GM18520 (cell line): Measurements from ENCODE around the gene GNB1L.

Experiments used
- ATAC-seq: cut with Tn5 transposase; IDR thresholded peaks from one replicate; pipeline ENCODE4 v1.9.1; 2021; ENCODE audit not compliant: unreplicated experiment

Gene GNB1L

DNA sequence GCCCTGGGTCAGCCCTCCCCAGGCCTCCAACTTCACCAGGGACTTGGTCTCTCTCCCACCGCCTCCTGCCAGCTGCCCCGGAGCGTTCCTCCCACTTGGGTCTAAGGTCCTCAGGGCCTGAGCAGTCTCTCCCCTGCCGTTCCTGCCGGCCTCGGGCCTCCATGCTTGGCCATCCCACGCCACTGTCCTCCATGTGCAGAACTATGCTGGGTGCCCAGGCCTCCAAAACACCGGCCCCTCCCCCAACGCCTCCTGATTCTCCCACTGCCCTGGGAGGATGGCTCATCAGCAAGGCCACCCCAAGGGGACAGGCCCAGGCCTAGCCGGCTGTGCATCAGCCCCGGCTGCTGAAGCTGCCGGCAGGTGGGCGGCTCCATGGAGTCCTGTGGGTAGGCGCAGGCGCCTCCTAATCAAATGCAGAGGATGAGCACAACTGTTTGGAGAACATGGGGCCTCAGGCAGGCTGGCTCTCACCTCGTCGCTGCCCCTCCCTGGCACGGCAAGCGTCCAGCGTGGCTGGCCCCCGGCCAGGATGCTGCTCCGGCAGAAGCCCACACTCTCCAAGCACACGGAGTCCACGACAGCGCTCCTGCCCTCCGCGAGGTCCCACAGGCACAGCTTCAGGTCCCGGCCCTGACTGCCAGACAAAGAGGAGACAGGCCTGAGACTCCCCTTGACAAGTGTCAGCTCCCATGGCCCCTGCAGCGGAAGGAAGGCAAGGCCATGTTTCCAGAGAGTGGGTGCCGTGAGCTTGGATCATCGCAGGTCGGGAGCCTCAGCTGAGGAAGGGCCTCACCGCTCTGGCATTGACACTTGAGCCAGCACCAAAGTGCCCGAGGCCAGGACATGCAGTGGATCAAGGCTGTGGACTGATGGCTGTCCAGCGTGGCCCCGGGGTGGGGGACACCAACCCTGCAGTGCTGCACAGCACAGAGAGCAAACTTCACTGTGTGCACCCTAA is 42.6 kb downstream of the GNB1L start:
- ATAC-seq = no peak

DNA sequence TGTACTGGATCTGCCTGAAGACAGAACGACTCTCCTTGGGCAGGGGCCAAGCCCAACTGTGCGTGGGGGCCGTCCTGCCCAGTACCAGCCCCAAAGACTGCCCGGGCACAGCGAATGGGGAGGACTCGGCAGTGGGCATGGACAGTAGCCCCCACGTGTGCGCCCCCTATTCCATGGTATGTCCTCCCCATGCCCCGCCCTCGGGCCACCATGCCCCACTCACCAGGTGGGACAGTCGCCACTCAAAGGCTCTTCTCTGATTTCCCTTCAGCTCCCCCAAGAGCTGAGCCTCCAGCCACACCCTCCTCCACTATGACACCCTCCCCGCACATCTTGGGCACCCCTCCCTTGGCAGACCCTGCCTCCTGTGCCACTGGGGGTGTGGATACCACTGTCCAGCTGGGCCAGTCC is 43.5 kb downstream of the GNB1L start:
- ATAC-seq = no peak

DNA sequence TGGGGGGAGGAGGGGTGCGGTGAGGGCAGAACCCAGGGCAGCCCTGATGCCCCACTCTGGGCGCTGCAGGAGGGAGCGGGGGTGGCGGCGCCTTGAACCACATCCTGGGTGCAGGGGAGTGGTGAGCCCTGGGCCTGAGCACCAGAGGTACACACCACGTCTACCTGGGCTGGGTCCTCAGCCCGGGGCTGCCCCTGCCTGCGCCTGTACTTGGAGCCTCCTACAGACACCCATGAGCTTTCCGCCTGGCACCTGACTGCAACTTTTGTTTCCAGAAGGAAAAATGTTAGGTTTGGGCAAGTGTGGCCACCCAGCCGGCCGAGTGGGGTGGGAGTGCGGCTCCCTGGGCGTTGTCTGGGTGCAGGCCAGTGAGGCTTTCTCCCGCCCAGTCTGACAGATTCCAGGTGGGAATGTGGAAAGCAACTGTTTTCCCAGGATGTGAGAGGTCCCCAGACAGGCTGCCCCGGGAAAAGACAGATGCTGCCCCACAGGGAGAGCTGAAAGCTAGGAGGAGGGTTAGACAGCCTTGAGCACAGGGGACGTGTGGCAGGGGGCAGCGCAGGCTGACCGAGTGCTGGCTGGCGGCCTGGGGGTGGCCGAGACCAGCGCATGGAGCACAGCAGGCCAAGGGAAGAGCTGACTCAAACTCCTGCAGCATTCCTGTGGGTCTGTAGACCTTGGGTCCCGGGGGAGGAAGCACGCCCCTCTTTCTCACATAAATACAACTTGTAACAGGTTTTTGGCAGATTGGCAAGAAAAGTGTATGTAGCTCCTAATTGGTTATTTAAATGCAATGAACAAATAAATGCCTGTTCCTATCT is 44.1 kb downstream of the GNB1L start:
- ATAC-seq = no peak

DNA sequence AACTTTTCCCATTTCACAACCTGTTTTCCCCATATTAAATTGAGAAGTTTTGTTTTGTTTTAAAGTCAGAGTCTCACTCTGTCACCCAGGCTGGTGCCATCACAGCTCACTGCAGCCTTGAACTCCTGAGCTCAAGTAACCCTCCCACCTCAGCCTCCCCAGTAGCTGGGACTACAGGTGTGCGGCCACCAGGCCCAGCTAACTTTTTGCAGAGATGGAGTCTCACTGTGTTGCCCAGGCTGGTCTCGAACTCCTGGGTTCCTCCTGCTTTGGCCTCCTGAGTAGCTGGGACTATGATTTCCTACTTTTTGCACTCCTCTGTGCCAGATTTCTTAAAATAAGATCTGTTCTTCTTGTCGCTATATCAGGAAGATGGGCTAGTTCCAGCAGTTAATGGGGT is 44.9 kb downstream of the GNB1L start:
- no peak for ATAC-seq

DNA sequence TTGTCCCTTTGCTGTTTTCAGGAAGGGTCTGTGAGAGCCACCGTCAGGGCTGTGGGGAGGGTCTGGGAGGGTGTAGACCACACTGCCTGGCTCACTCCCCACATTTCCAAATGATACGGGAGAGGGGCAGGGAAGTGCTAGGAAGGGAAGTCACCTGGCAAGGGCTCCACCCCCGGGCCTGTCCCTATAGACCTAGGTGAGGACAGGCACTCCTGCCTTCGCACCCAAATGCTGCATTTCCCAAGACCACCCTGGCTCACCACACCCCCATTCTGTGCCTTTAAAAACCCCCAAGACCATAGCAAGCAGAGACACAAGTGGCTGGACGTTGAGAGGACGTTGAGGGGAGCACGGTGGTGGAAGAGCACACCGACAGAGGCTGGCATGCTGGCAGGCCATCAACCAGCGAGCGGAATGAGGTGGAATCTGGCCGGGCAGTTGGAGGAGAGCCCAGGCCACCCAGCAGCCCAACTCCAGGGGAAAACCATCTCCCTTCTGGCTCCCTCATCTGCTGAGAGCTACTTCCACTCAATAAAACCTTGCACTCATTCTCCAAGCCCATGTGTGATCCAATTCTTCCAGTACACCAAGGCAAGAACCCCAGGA is 45.7 kb downstream of the GNB1L start:
- no peak for ATAC-seq

DNA sequence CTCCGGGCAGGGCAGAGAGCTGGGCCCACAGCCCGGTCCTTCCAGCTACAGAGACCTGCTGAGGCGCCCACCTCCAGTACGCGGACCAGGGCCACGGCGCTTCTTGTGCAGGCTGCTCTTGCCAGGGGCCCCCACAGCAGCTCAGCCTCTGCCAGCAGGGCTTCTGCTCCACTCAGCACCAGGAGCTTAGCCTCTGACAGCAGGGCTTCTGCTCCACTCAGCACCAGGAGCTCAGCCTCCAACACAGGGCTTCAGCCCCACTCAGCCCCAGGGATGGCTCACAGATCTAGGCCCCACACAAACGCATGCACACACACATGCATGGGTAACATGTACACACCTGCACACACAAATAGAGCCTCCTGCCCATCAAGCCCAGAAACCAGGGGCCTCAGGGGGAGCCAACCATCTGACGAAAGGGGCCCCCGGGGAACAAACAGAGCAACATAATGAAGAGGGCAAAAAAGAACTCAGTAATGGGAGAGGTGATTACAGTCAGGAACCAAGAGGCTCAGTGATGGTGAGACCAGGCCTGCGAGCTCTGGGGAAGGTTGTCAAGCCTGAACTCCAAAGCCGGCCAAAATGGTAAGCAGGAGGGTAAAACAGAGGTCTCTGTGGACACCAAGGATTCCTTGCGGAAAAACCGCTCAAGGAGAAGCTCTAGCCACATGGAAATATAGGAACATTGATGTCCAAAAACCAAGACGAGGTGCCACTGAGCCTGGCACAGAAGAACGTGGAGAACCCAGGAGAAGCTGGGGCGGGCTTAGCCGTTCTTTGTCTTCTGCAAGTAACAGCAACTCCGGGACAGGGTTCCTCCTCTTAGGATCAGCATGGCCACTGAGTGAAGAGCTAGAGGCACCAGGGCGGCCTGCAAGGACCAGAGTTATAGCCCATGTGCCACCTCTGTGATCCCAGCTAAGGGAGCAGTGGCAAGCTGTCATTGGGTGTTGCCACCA is 46.5 kb downstream of the GNB1L start:
- no peak for ATAC-seq

DNA sequence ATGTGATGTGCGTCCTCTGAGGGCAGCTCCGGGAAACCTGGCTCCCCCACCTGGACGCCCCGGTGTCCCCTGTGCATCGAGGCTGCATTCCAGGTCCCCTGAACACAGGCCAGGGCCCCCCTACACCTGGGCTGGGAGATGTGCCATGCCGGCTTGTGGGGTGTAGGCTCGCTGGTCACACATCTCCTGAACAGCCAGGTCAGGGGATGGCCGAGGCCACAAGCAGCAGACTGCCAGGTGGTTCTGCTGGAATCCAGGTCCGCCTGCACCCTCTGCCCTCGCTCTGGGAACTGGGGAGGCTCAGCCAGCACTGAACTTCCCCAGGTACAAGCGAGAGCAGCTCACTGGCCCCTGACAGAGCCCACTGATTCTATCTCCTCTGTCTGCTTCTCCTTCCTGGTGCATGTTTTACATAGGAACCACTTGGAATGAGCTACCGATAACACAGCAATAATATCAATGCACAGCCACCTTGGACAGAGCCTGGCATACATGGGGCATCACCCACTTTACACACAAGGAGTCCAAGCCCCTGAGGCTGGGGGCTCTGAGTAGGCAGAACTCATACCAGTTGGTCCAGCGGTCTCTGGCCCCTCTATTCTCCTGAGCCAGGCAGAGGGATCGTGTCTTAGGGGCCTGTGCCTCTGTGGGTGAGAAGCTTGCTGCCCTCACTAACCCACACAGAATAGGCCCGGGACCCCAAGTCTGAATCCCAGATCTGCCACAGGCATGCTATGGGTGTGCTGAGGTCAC is 47.3 kb downstream of the GNB1L start:
- ATAC-seq = no peak

DNA sequence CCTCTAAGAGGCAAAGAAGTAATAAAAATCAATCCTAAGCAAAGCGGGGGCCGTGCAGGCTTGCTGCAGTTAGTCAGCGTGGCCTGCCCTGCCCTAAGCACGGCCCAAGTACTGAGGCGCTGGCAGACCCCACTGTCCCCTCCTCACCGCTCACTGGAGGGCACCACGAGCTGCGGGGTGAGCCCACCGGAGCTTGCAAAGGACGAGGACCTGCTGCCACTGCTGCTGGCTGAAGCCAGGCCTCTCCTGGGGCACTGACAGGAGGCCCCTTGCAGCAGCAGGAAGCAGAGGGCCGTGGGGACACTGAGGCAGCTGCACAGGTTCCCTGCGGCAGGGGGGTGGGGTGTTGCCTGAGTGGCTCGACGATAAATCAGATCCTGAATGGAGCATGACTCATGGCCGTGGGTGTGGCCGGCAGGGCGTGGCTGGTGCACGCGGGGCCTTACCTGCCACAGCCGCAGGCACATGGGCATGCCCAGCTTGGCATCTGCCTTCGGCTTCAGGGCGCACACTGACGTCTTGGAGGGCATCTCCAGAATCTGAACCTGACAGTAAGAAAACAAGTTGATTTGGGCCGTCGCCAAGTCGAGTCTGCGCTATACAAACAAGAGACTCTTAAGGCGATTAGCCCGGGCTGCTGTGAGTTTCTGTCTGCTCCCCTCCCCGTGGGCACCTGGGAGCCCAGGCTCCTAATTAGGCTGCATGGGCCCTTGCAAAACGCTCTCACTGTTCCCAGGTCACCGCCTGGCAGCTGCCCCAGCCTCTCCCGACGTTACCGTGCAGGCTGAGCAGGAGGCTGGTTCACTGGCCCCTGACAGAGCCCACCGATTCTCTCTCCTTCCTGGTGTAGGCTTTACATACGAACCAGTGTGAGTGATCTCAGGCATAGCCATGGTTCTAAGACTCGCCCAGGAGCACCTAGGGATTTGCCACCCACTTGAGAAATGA is 48.2 kb downstream of the GNB1L start:
- no peak for ATAC-seq

DNA sequence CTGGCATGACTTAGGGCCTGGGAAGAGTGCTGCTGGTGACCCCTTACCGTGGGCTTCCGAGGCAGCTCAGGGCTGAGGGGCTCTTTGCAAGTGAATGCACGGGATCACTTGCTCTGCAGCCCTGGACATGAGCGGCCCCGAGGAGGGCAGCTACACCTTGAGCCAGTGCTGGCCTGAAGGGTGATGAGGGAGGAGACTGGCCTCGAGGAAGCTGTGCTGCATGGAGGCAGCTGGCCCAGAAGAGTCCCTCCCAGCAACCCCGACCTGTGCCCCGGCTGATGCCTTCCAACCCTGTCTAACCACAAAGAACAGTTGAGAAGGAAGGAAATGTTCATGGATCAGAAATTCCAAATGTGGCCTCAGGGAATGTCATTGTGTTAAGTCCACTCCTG is 48.9 kb downstream of the GNB1L start:
- no peak for ATAC-seq

DNA sequence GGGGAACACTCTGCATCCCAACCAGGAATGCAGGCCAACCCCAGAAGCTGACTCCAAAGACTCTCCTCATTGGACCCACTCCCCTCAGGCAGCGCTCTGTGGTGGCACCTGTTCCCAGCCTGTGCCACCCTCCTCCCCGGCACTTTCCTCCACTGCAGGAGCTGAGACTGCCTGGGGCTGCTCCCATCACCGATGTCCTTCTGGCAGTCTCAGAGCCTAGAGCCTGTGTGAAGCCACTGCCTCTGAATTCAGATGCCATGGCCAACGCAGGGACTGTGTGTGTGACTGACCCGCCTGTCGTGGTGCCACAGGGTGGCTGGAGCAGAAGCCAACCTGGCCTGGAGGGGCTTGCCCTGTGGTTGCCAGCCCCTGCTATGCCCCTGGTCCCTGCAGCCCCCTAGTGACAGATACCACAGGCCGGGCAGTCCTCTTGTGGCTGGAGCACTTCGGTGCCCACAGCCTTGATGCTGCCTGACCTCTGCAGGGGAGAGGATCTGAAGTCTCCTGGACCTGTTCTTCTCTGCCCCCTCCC is 50.9 kb downstream of the GNB1L start:
- no peak for ATAC-seq

DNA sequence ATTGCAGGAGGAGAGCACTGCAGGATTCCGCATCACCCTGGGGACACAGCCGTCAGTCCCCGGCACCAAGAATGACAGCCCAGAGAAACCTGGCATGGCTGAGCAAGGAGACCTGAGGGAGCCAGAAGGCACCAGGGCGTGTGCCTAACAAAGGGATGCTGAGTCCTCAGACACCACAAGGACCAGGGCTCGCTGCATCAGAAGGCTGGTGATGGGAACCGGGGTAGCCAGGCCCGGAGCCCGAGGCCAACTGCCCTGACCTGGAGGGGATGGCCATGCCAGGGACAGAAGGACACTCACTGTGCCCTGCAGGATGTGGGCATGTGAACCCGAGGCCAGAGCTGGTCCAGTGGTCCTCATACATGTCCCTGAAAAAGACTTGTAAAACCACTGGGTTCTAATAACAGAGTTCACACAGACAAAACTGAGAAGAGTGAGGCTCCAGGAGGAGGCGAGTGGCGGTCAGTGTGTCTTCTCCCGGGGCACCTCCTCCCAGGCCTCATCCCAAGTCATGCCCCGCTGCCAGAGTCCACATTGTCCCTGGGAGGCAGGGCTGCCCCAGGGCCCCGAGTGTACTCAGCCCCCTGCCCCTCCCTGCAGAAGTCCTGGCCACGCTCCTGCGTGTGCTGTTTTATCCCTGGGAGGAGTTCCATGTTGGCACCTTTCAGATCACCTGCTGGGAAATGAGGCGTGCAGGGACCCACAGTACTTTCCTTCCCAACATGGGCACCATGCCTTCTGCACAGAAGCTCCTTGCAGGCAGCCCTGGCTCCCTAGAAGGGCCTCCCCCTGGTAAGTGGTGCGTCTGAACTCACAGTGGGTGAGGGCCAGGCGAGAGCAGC is 51.6 kb downstream of the GNB1L start:
- ATAC-seq = no peak

DNA sequence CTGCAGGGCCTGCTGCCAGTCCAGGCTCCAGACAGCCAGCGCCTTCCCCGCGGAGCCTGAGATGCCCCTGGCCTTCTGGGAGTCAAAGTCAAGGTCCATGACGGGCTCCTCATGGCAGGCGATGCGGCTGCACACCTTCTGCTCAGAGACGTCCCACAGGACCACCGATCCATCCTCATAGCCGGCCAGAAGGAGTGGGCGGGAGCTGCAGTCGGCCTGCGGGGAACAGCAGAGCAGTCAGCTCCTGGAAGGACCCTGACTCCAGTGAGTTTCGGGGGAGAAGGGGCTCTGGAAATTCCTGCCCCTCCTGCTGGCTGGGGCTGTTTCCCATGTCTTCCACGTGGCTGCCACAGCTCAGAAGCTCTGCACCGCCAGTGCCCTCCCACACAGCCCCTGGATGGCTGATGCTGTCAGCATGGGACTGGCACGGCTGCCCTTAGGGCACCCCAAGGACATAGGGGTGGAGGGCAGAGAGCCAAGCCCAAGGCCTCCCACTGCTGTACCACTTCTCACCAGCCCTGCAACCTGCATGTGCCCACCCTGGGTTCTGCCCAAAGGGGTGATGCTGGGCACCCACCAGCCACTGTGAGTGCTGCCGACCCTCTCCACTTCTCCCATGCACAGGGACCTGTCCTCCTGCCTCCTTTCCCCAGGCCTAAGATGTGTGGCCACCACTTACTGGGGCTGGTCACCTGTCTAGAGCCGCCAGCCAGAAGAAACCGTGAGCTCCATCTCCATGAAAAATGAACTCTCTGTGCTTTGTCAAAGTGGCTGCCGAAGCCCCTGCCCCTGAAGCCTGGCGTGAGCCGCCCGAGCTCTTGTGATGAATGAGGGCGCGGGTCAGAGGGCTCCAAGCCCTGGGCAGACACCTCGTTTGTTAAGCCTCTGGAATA is 52.4 kb downstream of the GNB1L start:
- no peak for ATAC-seq

DNA sequence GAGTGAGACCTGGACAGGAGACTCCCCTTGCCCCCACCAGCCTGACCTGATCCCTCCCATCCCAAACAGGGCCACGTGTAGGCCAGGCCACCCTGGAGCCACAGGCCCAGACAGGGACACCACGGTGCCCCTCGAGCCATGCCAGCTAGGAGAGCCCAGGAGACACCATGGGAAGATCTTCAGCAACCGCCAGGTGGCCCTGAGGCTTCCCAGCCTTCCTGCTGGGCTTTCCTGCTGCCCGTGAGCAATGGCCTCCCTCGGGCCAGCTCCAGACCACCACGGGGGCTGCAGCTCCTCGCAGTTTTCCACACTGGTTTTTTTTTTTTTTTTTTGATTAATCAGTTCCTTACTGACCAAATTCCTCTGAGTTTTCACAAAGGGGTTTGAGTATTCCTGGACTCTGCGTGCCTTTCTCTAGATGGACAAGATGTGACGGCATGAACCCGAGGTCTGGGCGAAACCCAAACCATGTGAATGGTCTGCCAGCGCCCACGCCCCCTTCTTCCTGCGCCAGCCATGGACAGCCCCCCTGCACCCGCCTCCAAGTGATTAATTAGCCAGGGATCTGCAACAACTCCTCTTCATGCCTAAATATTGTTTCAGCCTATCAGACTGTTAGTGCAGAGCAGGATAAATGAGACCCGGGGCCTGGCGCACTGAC is 53.2 kb downstream of the GNB1L start:
- ATAC-seq = no peak

DNA sequence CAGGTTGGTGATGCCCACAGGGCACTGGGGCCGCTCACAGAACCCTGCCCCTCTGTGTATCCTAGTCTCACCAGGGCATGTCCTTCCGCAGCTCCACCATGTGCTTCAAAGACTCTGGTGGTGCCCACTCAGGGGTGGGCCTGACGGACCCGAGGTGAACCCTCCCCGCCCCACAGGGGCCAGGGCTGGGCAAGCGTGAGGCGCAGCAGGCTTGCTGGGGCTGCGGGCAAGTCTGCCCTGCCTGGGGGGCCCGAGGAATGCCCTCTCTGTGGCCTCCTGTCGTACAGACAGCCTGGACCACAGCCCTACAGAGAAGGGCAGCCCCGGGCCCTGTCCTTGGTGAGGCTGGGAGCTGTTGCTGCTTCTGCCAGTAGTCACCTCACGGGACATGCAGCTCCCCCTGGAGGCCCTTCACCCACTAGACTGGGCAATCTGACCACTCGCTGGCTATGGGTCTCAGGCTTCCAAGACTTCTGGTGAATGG is 53.9 kb downstream of the GNB1L start:
- no peak for ATAC-seq

DNA sequence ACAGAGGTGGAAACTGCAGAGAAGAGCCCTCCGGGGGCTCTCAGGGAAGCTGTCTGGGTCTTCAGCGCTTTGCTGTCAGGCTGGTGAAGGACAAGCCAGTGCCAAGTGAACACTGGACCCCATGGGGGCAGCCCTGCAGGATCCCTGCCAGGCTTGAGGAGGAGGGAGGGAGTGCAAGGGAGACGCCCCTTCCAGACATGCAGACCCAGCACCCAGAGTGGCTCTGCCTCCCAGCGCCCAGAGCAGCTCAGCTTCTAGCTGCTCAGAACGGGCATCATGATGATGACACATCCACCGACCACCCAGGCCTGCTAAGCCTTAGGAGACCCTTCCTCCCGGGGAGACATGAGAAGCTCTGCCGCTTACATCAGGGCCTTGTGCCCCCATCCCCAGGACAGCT is 54.4 kb downstream of the GNB1L start:
- ATAC-seq = no peak
